WI38 (cell line): ENCODE results near the gene ZBTB21.

Source experiments
- H3K4me3 ChIP-seq: 2 replicates; pipeline ENCODE4 v1.5.1; 2011; ENCODE audit warnings: low read depth, mild to moderate bottlenecking, control low read depth, low read length
- CTCF ChIP-seq: IDR thresholded peaks from 2 replicates; pipeline ENCODE4 v1.5.1; 2012; ENCODE audit warnings: low read depth, mild to moderate bottlenecking, control low read depth, low read length

ZBTB21 gene

GRCh38 chr21:42039470-42039901 lies 29.3 kb upstream of the ZBTB21 start:
- peak overlapping the region; percentile 36 for H3K4me3 ChIP-seq
- no peak for TF ChIP-seq CTCF

- H3K4me3 ChIP-seq: no peak overlapping the region
- no peak for TF ChIP-seq CTCF
Observed at GRCh38 chr21:42038826-42039425, 28.8 kb upstream of the ZBTB21 start.

- TF ChIP-seq CTCF: no peak
- H3K4me3 ChIP-seq: no peak overlapping the region
Observed at GRCh38 chr21:42038393-42038792, 28.2 kb upstream of the ZBTB21 start.

- TF ChIP-seq CTCF: no peak
- H3K4me3 ChIP-seq: no peak overlapping the region
Observed at GRCh38 chr21:42037943-42038342, 27.8 kb upstream of the ZBTB21 start.

GRCh38 chr21:42037516-42037915 lies 27.4 kb upstream of the ZBTB21 start:
- no peak for TF ChIP-seq CTCF
- no peak overlapping the region for H3K4me3 ChIP-seq

- TF ChIP-seq CTCF: no peak
- no peak overlapping the region for H3K4me3 ChIP-seq
Observed at GRCh38 chr21:42036313-42036712, 26.2 kb upstream of the ZBTB21 start.

GRCh38 chr21:42032968-42033367 lies 22.8 kb upstream of the ZBTB21 start:
- H3K4me3 ChIP-seq: no peak overlapping the region
- TF ChIP-seq CTCF: no peak
